ENCODE results near the gene RAX.

RAX gene

GRCh38 chr18:59268127-59268720 lies 5.0 kb downstream of the RAX start:
- TF ChIP-seq, protein P1, sequence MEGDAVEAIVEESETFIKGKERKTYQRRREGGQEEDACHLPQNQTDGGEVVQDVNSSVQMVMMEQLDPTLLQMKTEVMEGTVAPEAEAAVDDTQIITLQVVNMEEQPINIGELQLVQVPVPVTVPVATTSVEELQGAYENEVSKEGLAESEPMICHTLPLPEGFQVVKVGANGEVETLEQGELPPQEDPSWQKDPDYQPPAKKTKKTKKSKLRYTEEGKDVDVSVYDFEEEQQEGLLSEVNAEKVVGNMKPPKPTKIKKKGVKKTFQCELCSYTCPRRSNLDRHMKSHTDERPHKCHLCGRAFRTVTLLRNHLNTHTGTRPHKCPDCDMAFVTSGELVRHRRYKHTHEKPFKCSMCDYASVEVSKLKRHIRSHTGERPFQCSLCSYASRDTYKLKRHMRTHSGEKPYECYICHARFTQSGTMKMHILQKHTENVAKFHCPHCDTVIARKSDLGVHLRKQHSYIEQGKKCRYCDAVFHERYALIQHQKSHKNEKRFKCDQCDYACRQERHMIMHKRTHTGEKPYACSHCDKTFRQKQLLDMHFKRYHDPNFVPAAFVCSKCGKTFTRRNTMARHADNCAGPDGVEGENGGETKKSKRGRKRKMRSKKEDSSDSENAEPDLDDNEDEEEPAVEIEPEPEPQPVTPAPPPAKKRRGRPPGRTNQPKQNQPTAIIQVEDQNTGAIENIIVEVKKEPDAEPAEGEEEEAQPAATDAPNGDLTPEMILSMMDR (IDR thresholded peaks at IDR 0.05; ENCODE audit: low read depth, low read length), result no peak

GRCh38 chr18:59267503-59268126 lies 5.6 kb downstream of the RAX start:
- no peak for DNase-seq (ENCODE audit: extremely low read depth, low read depth)
- TF ChIP-seq, protein P1 (IDR thresholded peaks at IDR 0.05; ENCODE audit: low read depth, low read length), result no peak

More at GRCh38 chr18:59268127-59268720, 5.0 kb downstream of the RAX start:
- DNase-seq (ENCODE audit: extremely low read depth, low read depth), result no peak

DNA sequence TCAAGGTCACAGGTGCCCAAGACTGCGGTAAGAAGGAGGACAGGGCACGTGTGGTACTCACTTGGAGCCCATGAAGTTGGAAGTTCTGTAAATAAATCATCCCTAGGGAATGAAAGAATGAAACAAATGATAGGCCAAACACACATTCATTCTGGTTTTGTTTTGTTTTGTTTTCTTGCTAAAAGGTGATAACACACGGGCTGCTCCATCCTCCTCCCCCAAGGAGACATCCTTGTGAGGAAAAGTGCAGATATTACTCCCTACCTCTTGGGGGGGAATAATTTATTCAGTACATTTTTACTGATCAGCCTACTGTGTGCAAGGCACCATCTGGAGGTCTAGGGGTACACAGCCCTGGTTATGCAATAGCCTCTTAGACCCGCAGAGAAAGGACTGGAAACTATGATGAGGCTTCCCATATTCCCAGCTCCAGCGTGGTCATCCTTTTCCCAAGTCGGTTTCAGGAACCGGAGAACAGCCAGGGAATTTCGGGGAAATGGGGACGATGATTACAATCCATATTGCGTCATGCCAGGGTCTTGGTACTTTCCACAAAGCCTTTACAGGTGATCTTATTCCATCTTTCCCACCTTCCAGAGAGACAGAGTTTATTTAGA lies 6.3 kb downstream of the RAX start:
- DNase-seq (ENCODE audit: extremely low read depth, low read depth), result no peak
- TF ChIP-seq, protein P1 (IDR thresholded peaks at IDR 0.05; ENCODE audit: low read depth, low read length), result no peak

DNA sequence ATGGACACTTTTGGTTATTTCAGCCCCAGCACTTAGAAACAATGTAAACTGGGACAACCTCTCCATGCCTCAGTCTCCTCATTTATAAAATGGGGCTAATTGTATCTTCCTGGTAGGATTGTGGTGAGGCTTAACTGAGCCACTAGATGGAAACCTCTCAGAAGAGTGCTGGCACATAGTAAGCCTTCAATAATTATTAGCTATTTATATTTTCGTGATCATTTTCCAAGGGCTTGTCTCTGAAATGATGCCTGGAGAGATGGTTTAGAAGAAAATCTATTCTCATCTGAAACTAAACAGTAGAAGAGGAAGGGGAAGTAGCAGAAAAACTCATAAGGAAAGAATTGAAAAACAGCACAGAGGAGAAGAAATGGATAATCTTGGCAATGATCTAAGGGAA lies 6.8 kb downstream of the RAX start:
- no peak for DNase-seq (ENCODE audit: extremely low read depth, low read depth)
- TF ChIP-seq, protein P1 (IDR thresholded peaks at IDR 0.05; ENCODE audit: low read depth, low read length), result no peak

- TF ChIP-seq, protein P1 (IDR thresholded peaks at IDR 0.05; ENCODE audit: low read depth, low read length), result no peak
- no peak for DNase-seq (ENCODE audit: extremely low read depth, low read depth)
These were observed 7.3 kb downstream of the RAX start for GRCh38 chr18:59265974-59266369.

DNA sequence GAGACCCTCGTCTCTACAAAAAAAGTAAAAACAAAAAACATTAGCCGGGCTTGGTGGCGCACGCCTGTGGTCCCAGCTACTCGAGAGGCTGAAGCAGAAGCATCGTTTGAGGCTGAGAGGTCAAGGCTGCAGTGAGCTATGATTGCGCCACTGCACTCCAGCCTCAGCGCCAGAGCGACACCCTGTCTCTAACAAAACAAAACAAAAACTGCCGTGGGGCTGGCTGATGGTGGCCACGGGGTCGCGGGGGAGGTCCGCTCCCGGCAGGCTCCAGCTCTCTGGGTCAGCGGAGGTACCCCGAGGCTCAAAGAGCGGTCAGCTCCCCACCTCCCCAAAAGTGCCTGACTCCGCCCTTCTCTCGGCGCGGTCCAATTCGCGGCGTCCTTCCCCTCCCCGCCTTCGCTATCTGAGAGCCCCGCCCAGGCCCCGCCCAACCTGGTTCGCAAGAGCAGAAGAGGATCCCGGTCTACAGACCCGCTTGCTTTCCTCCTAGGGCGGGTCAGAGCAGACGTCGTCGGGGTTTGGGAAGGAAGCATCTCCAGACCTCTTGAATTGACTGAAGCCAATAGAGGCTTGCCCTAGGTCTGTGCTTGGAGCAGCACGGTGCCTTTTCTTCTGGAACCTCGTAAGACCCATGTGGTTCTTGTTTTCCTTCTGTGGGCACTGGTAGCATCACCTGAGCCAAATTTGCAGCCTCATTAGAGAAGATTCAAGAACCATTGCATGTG lies 7.8 kb downstream of the RAX start:
- no peak for DNase-seq (ENCODE audit: extremely low read depth, low read depth)
- TF ChIP-seq, protein P1 (IDR thresholded peaks at IDR 0.05; ENCODE audit: low read depth, low read length), result no peak
